Stimulated activated CD4-positive, alpha-beta T cell treated with anti-CD3 and anti-CD28 coated beads, Interleukin-2, amount 100 ng/mL, for 24 hours (primary cell): ENCODE measurements around the gene CDC42EP2.

ENCODE experiments used
- DNase-seq, 2 donors: peaks; one replicate each; pipeline ENCODE4 v3.0.0-alpha.2; 2020

Gene CDC42EP2

DNA sequence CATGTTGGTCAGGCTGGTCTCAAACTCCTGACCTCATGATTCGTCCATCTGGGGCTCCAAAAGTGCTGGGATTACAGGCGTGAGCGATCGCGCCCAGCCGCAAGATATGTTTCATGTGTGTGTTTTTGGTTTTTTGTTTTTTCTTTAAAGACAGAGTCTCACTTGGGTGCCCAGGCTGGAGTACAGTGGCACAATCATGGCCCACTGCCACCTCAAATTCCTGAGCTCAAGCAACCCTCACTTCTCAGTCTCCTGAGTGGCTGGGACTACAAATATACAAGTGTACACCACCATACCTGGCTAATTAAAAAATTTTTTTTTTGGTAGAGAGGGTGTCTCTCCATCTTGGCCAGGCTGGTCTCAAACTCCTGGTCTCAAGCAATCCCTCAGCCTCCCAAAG lies 48.3 kb downstream of the CDC42EP2 start:
- DNase-seq = no peak

DNA sequence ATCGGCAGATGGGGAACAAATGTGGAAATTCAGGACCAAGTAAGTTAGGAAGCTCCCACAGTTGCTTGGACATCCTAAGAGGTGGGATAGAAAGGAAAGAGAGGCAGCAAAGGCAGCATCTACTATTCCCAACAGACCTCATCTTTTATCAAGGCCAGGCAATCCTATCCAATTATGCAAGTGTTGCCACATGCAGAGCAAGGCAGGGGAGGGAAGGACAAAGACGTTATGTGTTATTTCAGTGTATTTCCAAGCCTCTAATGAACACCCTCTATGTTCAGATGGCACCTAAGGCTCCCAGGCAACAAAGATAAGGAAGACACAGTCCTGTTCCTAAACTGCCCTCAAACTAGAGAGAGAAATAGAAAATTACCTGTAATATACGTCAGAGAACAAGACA lies 49.1 kb downstream of the CDC42EP2 start:
- DNase-seq = no peak

DNA sequence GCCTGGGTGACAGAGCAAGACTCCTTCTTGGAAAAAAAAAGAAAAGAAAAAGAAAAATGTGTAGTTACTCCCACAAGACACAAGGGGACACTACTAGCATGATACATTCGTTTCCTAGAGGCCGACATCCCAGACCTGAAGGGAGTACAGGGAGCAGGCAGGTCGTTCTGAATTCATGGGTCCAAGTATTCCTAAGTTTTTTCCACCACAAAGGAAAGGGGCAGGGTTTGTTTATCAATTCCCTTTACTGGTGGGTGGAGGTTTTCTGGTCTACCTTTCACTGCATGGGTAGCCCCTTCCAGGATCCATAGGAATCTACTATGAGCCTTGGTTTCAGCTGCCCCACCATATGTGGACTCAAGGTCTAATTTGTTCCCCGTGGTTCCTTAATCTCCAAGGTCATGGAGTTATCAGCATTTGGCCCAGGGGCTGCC lies 51.7 kb downstream of the CDC42EP2 start:
- no peak for DNase-seq

GRCh38 chr11:65370659-65371049 lies 56.0 kb downstream of the CDC42EP2 start:
- no peak for DNase-seq
